ENCODE measurements around the gene RNF149.
"Not testable (repeated sequence)": the region's sequence is repeated elsewhere in the genome, so short reads cannot be mapped to it uniquely, and the experiment has no call there.

RNF149 gene, protein sequence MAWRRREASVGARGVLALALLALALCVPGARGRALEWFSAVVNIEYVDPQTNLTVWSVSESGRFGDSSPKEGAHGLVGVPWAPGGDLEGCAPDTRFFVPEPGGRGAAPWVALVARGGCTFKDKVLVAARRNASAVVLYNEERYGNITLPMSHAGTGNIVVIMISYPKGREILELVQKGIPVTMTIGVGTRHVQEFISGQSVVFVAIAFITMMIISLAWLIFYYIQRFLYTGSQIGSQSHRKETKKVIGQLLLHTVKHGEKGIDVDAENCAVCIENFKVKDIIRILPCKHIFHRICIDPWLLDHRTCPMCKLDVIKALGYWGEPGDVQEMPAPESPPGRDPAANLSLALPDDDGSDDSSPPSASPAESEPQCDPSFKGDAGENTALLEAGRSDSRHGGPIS

GRCh38 chr2:101308432-101309210 lies at the start of gene RNF149:
Gene RNF149, minus strand, starts transcription at chr2:101308701. Its CDS starts 113 bp downstream, at chr2:101308588.
- peak; percentile 92 for DNase-seq

DNA sequence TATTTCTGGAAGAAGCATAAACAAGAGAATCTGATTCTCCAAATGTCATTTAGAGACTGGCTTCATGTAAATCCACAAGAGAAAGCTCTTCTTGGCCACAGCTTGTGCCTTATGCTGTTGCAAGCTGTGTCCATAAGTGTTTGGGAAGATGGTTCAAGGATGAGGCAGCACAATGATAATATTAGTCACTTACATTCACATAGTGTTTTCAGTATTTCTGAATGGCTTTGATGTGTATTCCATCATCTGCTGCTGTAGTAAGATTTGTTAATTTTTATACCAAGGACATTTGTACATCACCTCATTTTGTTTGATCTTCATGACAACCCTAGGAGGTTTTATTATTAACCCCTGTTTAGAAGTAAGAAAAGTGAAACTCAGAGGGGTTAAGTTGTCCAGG lies 48.9 kb upstream of the RNF149 start:
- DNase-seq: no peak

DNA sequence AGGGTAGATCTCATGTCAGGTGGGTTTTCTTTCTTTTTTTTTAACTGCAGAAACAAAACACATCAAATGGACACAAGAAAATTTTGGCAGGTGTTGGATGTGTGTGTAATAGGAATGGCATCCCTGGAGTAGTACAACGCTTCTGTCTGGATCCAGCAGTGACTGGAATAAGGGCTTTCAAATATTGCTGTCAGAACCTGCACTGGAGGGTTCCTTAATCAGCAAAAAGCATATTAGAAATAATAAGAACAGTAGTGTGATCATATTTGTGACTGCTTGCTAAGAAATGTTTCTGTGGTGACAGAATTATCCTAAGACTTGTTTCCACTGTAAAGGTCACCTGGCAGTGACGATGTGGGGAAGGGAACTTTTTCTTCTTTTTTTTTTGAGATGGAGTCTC lies 48.0 kb upstream of the RNF149 start:
- no peak for DNase-seq

DNA sequence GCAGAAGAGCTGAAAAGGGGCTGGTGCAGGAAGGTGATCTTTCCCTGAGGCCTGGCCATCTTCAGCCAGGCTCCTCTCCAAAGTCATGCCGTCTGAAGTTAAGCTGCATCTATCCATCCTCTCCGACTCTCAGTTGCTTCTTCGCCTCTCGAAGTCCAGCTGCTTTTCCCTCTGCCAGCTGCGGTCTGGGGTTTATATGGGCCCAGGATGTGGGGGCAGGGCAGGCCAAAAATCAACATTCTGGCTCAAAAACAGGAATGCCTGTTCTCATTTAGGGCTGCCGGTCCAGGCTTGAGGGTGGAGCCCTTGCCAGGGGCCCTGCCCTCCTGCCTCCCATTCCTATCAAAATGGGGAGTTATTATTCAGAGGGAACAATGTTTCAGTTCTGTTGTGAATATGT lies 47.6 kb upstream of the RNF149 start:
- DNase-seq: no peak

- no peak for DNase-seq
Measured at GRCh38 chr2:101355401-101356054, 47.0 kb upstream of the RNF149 start.

- no peak for DNase-seq
Measured at GRCh38 chr2:101354420-101355311, 46.2 kb upstream of the RNF149 start.

DNA sequence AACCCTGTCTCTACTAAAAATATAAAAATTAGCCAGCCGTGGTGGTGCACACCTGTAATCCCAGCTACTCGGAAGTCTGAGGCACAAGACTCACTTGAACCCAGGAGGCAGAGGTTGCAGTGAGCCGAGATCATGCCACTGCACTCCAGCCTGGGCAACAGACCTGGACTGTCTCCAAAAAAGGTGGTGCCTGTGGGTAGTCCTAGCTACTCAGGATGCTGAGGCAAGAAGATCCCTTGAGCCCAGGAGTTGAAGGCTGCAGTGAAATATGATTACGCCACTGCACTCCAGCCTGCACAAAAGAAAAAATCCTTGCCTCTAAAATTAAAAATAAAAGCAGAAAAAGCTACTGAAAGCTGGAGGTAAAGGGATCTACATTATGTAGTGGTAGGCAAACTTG lies 44.1 kb upstream of the RNF149 start:
- DNase-seq: not testable (repeated sequence)

DNA sequence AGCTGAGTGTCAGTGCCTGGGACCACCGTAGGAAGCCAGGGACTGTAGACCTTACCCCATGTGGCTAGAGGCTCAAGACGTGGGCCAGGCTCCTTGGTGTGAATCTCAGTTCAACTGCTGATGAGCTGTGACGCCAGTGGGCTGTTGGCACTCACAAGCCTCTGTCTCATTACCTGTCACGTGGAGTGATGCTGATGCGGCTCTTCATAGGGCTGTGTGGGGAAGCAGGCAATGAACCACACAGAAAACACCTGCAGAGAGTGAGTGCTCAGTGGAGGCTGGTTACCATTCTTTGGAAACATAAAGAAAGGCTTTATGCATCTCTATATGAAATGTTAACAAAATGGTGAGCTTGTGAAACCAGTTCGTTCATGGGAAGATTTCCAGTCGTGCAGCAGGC lies 42.7 kb upstream of the RNF149 start:
- no peak for DNase-seq

DNA sequence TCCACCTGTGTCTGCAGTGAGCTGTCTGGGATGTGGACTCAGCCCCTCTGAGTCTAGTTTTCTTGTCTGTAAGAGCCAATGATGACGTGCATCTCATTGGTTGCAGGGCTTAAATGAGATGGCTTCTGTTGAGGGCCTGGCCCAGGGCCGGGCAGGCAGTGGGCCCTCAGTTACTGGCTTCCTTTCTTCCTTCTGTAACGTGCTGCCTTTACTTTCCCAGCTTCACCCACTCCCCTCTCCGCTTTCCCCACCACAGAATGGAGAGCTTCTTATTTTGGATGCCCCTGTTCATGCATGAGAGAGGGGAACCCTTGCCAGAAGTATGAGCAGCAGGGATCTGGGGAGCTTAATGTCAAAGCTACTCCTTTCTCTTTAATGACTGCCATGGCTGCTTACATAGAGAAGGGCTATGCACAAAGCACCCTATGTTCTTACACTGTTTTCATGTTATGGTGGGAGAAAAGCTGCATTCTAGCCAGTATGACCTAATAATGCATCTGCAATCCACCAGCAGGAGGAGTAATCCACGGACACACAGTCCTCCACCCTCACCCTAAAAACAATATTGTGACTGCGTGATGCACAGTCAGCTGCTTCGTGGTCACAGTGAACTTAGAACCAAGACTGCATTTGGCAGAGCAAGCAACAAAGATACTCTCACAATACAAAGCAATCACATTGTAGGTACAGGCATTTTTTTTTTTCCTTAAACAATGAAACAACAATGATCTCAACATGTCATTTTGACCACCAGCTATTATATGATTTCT lies 41.6 kb upstream of the RNF149 start:
- no peak for DNase-seq

- DNase-seq: no peak
Measured at GRCh38 chr2:101348883-101349282, 40.4 kb upstream of the RNF149 start.

GRCh38 chr2:101346909-101347308 lies 38.4 kb upstream of the RNF149 start:
- DNase-seq: no peak

- no peak for DNase-seq
Measured at GRCh38 chr2:101344137-101344536, 35.6 kb upstream of the RNF149 start.

DNA sequence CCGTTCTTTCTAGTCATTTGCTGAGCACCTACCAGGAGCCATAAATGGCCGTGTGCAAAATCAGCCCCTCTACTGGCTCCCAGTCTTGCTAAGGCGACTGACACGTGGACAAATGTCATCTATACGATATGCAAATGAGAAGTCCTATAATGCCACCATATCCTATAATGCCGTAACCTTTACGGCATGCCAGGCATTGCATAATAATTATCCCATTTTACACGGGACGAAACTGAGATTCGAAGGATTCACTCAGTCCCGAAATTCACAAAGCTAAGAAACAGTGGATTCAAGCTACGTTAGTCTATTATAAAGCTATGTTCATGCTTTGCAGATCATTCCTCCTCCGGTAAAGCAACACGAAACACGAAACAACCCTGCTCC lies 34.1 kb upstream of the RNF149 start:
- DNase-seq: no peak

DNA sequence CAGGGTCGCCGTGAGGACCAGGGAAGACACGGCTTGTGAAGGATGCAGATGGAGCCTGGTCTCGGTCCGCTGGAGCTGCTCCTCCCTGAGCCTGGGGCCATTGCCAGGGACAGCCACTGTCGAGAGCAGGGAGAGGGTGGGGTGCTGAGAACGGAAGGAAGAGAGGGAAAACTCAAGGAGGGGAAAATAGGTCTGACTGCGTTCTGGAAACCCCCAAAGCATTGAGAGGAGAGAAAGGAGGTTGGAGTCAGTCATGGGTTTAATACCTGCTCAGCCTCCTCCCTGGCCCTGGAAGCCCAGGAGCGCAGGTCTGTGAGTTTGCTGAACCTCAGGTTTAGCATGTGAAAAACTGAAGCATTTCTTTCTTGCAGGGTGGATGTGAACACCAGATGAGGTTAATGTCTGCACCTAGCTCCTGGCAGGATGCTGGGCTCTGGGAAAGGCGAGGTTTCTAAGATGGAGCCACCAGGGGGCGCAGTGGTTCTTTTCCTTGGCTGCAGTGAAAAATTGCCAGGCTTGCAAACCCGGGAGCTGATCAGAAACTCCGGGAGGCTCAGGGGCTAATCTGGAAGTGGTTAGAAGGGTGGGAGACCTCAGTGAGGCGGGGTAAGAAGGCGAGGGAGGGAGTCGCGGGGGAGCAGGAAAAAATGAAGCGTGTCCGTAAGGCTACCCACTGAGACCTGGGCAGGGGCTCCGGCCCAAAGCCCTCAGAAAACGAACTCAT lies 33.6 kb upstream of the RNF149 start:
- peak; percentile 74 for DNase-seq

- peak; percentile 24 for DNase-seq
Measured at GRCh38 chr2:101341421-101341820, 32.9 kb upstream of the RNF149 start.

GRCh38 chr2:101340141-101340551 lies 31.6 kb upstream of the RNF149 start:
- no peak for DNase-seq

DNA sequence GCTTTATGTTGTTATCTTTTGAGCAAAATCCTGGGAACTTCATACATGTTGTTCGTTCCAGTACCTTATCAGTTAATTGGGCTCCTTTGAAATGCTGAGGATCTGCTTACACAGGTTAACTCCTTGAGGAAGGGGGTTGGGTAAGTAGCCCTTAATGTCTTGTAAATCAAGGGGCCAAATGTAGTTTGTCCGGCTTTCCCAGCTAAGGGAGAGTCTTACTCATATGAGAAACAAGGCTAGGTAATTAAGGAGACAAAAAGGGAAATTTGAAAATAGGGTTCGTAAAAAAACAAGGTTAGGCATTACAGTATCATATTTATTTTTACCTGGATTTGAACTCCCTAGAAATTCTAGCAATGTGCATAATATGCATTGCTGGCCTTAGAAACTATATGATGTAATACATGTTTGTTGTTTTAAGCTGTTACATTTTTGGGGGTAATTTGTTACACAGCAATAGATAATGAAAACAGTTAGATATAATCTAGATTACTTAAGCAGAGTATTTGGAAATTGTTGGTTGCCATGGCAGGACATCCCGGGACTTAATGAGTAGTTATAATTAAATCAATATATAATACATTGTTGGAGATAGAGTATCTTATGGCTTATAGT lies 30.9 kb upstream of the RNF149 start:
- no peak for DNase-seq

DNA sequence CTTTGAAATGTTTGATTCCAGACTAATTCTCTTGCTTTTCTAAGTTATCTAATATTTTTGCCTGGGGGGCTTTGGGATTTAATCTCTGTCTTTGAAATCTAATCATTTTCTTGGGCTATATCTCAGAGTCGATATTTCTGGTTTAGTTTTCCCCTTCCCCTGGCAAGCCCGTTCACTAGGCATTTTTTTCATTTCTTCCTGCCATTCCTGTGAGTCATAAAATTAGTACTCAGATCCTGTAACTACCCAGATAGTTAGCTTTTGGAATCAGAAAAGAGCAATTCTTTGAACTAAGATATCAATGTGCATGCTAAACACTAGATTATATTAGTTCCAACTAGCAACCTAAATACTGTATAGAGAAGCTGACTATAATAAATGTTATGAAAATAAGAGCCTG lies 29.4 kb upstream of the RNF149 start:
- DNase-seq: no peak

DNA sequence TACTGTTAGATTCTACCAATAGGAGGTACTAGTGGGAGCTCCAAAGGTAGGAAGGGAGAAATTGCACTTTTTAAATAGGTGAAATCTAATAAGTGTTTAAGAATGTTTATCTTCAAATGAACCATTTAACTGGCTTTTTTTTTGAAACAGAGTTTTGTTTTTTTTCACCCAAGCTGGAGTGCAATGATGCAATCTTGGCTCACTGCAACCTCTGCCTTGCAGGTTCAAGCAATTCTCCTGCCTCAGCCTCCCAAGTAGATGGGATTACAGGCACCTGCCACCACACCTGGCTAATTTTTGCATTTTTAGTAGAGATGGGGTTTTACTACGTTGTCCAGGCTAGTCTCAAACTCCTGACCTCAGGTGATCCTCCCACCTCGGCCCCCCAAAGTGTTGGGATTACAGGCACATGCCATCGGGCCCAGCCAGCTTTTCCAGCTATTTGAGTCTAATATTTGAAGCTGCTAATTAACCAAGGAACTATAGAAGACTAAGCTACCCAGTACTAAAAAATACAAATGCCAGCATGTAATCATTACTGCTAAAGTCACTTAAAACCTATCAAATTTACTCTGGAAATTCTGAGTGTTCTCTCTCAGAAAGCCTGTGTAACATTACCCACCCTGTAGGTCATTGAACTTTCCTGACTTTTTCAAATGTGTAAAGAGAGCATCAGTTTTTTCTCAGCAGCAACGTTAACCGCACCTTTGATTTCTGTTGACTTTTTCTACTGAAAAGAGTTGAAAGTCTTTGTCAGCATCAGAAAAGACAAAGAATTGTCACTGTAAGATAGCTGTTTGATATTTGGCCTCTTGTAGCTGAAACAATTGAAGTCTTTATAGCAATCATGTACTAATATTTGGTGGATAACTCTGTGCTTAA lies 24.6 kb upstream of the RNF149 start:
- no peak for DNase-seq

DNA sequence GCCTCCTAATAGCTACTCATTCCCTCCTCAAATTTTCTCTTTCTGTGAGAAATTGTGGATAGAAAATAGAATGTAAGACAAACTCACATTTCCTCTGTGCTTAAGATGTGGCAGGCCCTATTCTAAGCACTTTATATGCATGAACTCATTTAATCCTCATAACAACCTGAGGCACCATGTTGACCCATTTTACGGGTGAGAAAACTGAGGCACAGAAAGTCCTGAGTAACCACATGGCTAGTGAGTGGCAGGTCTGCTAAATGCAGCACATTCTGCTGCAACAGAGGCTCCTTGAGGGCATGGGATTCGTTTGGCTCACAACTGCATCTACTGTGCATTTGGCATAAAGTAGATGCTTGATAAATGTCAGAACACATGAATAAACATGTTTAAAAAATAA lies 22.7 kb upstream of the RNF149 start:
- no peak for DNase-seq
